H9 (cell line): ENCODE measurements around the gene C2CD2. TPM values are rescaled to one million over a fixed set of nuclear protein-coding genes. Genes with fewer than 3 reads are reported as not detected.

Source experiments
- DNase-seq: peaks from one replicate; pipeline ENCODE4 v3.0.0-alpha.2; 2017
- H2AFZ ChIP-seq: one replicate; pipeline ENCODE4 v1.6.1; 2013; ENCODE audit warnings: mild to moderate bottlenecking, low read length, control low read depth, moderate library complexity
- H2AK5ac ChIP-seq: 2 replicates; pipeline ENCODE4 v1.6.1; 2013; ENCODE audit warnings: low read length, control low read depth, mixed read lengths; ENCODE audit not compliant: insufficient read length
- H2BK120ac ChIP-seq: one replicate; pipeline ENCODE4 v1.6.1; 2013; ENCODE audit warnings: low read depth, mild to moderate bottlenecking, low read length, control low read depth, inconsistent platforms; ENCODE audit not compliant: poor library complexity, severe bottlenecking
- H2BK12ac ChIP-seq: 2 replicates; pipeline ENCODE4 v1.6.1; 2013; ENCODE audit warnings: low read length, control low read depth, mixed read lengths, low read depth; ENCODE audit not compliant: insufficient read length
- H2BK15ac ChIP-seq: 2 replicates; pipeline ENCODE4 v1.6.1; 2013; ENCODE audit warnings: low read depth, low read length, control low read depth
- H2BK20ac ChIP-seq: one replicate; pipeline ENCODE4 v1.6.1; 2013; ENCODE audit warnings: low read depth, mild to moderate bottlenecking, low read length, control low read depth, inconsistent platforms; ENCODE audit not compliant: poor library complexity, severe bottlenecking
- H2BK5ac ChIP-seq: 2 replicates; pipeline ENCODE4 v1.6.1; 2013; ENCODE audit warnings: low read length, control low read depth, mixed read lengths; ENCODE audit not compliant: insufficient read length
- H3K14ac ChIP-seq: 2 replicates; pipeline ENCODE4 v1.6.1; 2013; ENCODE audit warnings: low read length, control low read depth; ENCODE audit not compliant: insufficient read depth
- H3K18ac ChIP-seq: 2 replicates; pipeline ENCODE4 v1.6.1; 2013; ENCODE audit warnings: low read depth, mild to moderate bottlenecking, mixed read lengths, low read length, control low read depth; ENCODE audit not compliant: insufficient read length
- H3K23ac ChIP-seq: 2 replicates; pipeline ENCODE4 v1.6.1; 2013; ENCODE audit warnings: low read length, control low read depth, mixed read lengths, low read depth; ENCODE audit not compliant: insufficient read length
- H3K23me2 ChIP-seq: 2 replicates; pipeline ENCODE4 v1.6.1; 2013; ENCODE audit warnings: low read depth, mild to moderate bottlenecking, mixed read lengths, low read length, control low read depth; ENCODE audit not compliant: insufficient read length, poor library complexity, severe bottlenecking
- H3K27ac ChIP-seq: 2 replicates; pipeline ENCODE4 v1.5.1; 2013; ENCODE audit warnings: low read length, control low read depth, mixed read lengths, low read depth; ENCODE audit not compliant: insufficient read length
- H3K27me3 ChIP-seq: 2 replicates; pipeline ENCODE4 v1.6.1; 2013; ENCODE audit warnings: low read length, control low read depth, inconsistent platforms; ENCODE audit not compliant: insufficient read depth
- H3K4ac ChIP-seq: 2 replicates; pipeline ENCODE4 v1.6.1; 2013; ENCODE audit warnings: low read depth, mild to moderate bottlenecking, control low read depth, inconsistent platforms, low read length, moderate library complexity
- H3K4me1 ChIP-seq: 2 replicates; pipeline ENCODE4 v1.6.1; 2013; ENCODE audit warnings: low read length, control low read depth, inconsistent platforms; ENCODE audit not compliant: insufficient read depth
- H3K4me2 ChIP-seq: 2 replicates; pipeline ENCODE4 v1.6.1; 2013; ENCODE audit warnings: low read length, control low read depth, mixed read lengths; ENCODE audit not compliant: insufficient read length, insufficient read depth
- H3K56ac ChIP-seq: 2 replicates; pipeline ENCODE4 v1.6.1; 2013; ENCODE audit warnings: low read depth, mild to moderate bottlenecking, mixed read lengths, low read length, control low read depth; ENCODE audit not compliant: insufficient read length
- H3K79me1 ChIP-seq: 2 replicates; pipeline ENCODE4 v1.6.1; 2013; ENCODE audit warnings: low read depth, mild to moderate bottlenecking, moderate library complexity, low read length, control low read depth, inconsistent platforms; ENCODE audit not compliant: insufficient read depth, poor library complexity, severe bottlenecking
- H3K79me2 ChIP-seq: 2 replicates; pipeline ENCODE4 v1.6.1; 2013; ENCODE audit warnings: low read length, control low read depth, inconsistent platforms; ENCODE audit not compliant: insufficient read depth
- H3K9ac ChIP-seq: 2 replicates; pipeline ENCODE4 v1.6.1; 2013; ENCODE audit warnings: low read length, control low read depth, mixed read lengths; ENCODE audit not compliant: insufficient read length; ENCODE audit errors: extremely low read depth
- H3K9me3 ChIP-seq: one replicate; pipeline ENCODE4 v1.6.1; 2013; ENCODE audit warnings: low read depth, low read length, inconsistent platforms; ENCODE audit not compliant: control insufficient read depth
- H3T11ph ChIP-seq: one replicate; pipeline ENCODE4 v1.6.1; 2013; ENCODE audit warnings: mild to moderate bottlenecking, low read length, control low read depth, inconsistent platforms
- H4K20me1 ChIP-seq: one replicate; pipeline ENCODE4 v1.6.1; 2013; ENCODE audit not compliant: control insufficient read depth, insufficient read length, insufficient read depth
- H4K5ac ChIP-seq: 2 replicates; pipeline ENCODE4 v1.6.1; 2013; ENCODE audit warnings: low read depth, mild to moderate bottlenecking, mixed read lengths, low read length, control low read depth; ENCODE audit not compliant: insufficient read length
- H4K8ac ChIP-seq: replicated peaks from 2 replicates; pipeline ENCODE4 v1.6.1; 2013; ENCODE audit warnings: low read length, control low read depth, mixed read lengths, low read depth; ENCODE audit not compliant: insufficient read length
- H4K91ac ChIP-seq: 2 replicates; pipeline ENCODE4 v1.6.1; 2013; ENCODE audit warnings: low read depth, mild to moderate bottlenecking, moderate library complexity, mixed read lengths, low read length, control low read depth; ENCODE audit not compliant: insufficient read length
- H3K27ac Mint-ChIP-seq, 3 experiments: 2 replicates in 2 of 3; 3 replicates in 1 of 3; pipeline ENCODE4 v1.8.0; 2020 to 2021; ENCODE audit warnings: mixed read lengths in 3 of 3, mild to moderate bottlenecking in 1 of 3, moderate library complexity in 1 of 3
- H3K27me3 Mint-ChIP-seq: 2 replicates; pipeline ENCODE4 v1.8.0; 2021; ENCODE audit warnings: low read depth, mild to moderate bottlenecking, moderate library complexity, mixed read lengths
- H3K36me3 Mint-ChIP-seq, 3 experiments: 2 replicates in 2 of 3; 3 replicates in 1 of 3; pipeline ENCODE4 v1.8.0; 2020 to 2021; ENCODE audit warnings: low read depth in 3 of 3, mixed read lengths in 3 of 3; ENCODE audit not compliant: insufficient read depth in 1 of 3
- H3K4me1 Mint-ChIP-seq, 2 experiments: 2 replicates each; pipeline ENCODE4 v1.8.0; 2020; ENCODE audit warnings: mixed read lengths in 2 of 2
- H3K4me3 Mint-ChIP-seq, 2 experiments: 2 replicates in 1 of 2; 3 replicates in 1 of 2; pipeline ENCODE4 v1.8.0; 2020 to 2021; ENCODE audit warnings: mild to moderate bottlenecking in 2 of 2, mixed read lengths in 2 of 2, moderate library complexity in 1 of 2
- H3K9me3 Mint-ChIP-seq, 2 experiments: 2 replicates in 1 of 2; 3 replicates in 1 of 2; pipeline ENCODE4 v1.8.0; 2020; ENCODE audit warnings: mild to moderate bottlenecking in 2 of 2, mixed read lengths in 2 of 2, moderate library complexity in 1 of 2
- WGBS: extraction: QIAGEN DNeasy Blood & Tissue Kit; methylation state at CpG from one replicate; pipeline ENCODE4 v1.1.7; 2013; ENCODE audit warnings: missing lambda C conversion rate, low lambda C conversion rate, mixed read lengths; ENCODE audit not compliant: insufficient read length; ENCODE audit errors: extremely low coverage; 5-methylcytosine and 5-hydroxymethylcytosine counted together
- total RNA-seq: library from RNA; stranded (reverse); gene quantifications from 2 replicates; pipeline ENCODE4 v1.2.1, GENCODE V29; 2021
- TF ChIP-seq, protein P1 (sequence below): fragments of 200-600 bp; sonication (generic); conservative IDR thresholded peaks from 3 replicates; pipeline ENCODE4 v1.8.0; 2021; ENCODE audit warnings: antibody characterized with exemption, mild to moderate bottlenecking

The C2CD2 gene
- total RNA-seq, 1 experiment from 2014 or later = 14.6 TPM

DNA sequence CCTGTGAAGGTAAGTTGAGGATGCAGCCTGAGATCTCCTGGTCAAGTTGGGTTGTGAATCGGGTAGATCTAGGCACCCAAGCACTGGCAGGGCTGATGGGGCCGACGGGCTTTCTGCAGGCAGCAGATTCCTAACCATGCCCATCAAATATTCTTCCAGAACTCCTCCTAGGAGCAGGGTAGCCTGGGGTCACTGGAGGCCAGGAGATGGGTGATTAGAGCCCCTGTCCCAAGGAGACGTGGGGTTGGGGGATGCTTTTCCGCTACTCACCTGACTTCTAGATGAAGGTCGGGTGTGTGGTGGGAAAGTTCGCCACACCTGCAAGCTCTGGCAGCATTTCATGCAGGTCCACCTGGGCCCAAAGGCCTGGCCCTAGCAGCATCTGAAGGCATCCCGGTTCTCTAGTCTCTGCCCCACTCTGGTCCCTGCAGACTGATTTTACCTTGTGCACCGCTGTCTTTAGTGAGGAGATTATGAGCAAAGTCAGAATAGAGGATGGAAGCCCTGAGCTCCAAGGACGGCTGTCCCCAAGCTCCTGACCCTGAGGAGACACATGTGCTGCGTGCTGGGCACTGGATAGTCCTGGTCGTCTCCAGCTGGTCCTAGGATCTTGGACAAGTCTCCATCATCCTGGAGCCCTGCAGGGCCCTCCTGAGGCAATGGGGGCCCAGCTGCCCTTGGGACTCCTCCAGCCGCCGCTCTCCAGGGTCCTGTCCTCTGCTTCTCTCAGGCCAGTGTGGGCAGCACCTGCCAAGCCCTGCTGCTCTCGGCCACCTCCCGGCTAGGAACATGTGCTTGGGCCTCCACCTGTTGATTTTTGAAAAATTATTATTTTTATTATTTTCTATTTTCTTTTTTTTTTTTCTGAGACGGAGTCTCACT is 21.8 kb upstream of the C2CD2 start:
- no peaks in the 10 kb centered on the region for H3K27me3 ChIP-seq
- TF ChIP-seq, protein P1, sequence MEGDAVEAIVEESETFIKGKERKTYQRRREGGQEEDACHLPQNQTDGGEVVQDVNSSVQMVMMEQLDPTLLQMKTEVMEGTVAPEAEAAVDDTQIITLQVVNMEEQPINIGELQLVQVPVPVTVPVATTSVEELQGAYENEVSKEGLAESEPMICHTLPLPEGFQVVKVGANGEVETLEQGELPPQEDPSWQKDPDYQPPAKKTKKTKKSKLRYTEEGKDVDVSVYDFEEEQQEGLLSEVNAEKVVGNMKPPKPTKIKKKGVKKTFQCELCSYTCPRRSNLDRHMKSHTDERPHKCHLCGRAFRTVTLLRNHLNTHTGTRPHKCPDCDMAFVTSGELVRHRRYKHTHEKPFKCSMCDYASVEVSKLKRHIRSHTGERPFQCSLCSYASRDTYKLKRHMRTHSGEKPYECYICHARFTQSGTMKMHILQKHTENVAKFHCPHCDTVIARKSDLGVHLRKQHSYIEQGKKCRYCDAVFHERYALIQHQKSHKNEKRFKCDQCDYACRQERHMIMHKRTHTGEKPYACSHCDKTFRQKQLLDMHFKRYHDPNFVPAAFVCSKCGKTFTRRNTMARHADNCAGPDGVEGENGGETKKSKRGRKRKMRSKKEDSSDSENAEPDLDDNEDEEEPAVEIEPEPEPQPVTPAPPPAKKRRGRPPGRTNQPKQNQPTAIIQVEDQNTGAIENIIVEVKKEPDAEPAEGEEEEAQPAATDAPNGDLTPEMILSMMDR = no peak
- no peak for DNase-seq

More for the DNA sequence above, 21.8 kb upstream of the C2CD2 start:
- no peak overlapping the region for H3K27ac Mint-ChIP-seq
- Histone ChIP-seq H3K23me2 (no peaks in the 10 kb centered on the region), H3K4ac (no peak overlapping the region), H4K8ac (no peak overlapping the region), H2AK5ac (no peak overlapping the region), H3K9ac (no peak overlapping the region), H3K14ac (no peak overlapping the region; the same call in 1 of the 2 replicates), H3T11ph (no peak overlapping the region), H2BK120ac (no peak overlapping the region), H3K79me1 (no peaks in the 10 kb centered on the region), H3K23ac (no peak overlapping the region), H3K4me2 (no peak overlapping the region), H3K4me1 (no peaks in the 10 kb centered on the region), H4K20me1 (no peaks in the 10 kb centered on the region), H2BK5ac (no peak overlapping the region), H2BK20ac (no peak overlapping the region), H2AFZ (no peak overlapping the region), H4K5ac (no peak overlapping the region), H3K18ac (no peak overlapping the region), H3K56ac (no peak overlapping the region), H3K79me2 (no peaks in the 10 kb centered on the region), H2BK12ac (no peak overlapping the region), H2BK15ac (no peak overlapping the region), H4K91ac (no peak overlapping the region), H3K27ac (no peak overlapping the region), H3K9me3 (peaks cover 4% of the 10 kb centered on the region)
- no peak overlapping the region for H3K4me3 Mint-ChIP-seq
- peaks cover 0 to 10% (median 9%) of the 10 kb centered on the region in 3 experiments; a peak in 5 of 7 replicates for H3K36me3 Mint-ChIP-seq
- peaks cover 11 to 14% of the 10 kb centered on the region in 2 experiments for H3K9me3 Mint-ChIP-seq
- peaks cover 7 to 15% of the 10 kb centered on the region in 2 experiments for H3K4me1 Mint-ChIP-seq
- peaks cover 6% of the 10 kb centered on the region for H3K27me3 Mint-ChIP-seq
- no CpG with 5 or more reads among the region's 17 CpGs for WGBS
